ENCODE results near the gene ACLY. TPM values are rescaled to one million over a fixed set of nuclear protein-coding genes. Genes with fewer than 3 reads are reported as not detected.
"Not testable (repeated sequence)": the region's sequence is repeated elsewhere in the genome, so short reads cannot be mapped to it uniquely, and the experiment has no call there.

The ACLY gene
- polyA plus RNA-seq, 1 donor (not counting 4 experiments of a cell fraction or from before 2014, with no cell fraction given): 363 TPM

DNA sequence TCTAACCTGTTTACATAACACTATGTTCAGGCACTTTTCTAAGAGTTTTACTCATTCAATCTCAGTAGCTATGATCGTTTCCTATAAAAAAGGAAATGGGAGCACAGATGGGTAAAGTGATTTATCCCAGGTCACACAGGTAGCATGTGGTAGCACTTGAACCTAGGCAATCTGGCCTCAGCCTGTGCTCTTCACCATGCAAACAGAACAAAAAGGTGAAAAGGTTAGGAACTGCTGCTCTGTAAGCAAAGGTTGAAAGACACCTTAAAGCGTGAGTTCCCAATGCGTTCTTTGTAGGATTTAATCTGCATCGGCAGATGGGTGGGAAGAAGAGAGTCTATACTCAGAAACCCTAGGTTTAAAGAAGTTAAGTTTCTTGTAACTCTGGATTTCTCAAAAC lies 38.6 kb downstream of the ACLY start:
- Histone ChIP-seq H3K4me2 (ENCODE audit: control insufficient read depth, extremely low read depth, insufficient read depth, low read depth, low read length) (no peak overlapping the region), H3K36me3 (ENCODE audit: control insufficient read depth in 2 of 2, extremely low read depth in 1 of 2, insufficient read depth in 2 of 2, low read length in 2 of 2) (peaks cover 54 to 57% of the 10 kb centered on the region in 2 experiments), H3K79me2 (ENCODE audit: control insufficient read depth, insufficient read depth, low read length) (peaks cover 6% of the 10 kb centered on the region), H4K20me1 (ENCODE audit: control insufficient read depth, extremely low read depth, insufficient read depth, low read length) (peaks cover 2% of the 10 kb centered on the region), H2AFZ (ENCODE audit: control insufficient read depth, low read length) (no peak overlapping the region), H3K9ac (ENCODE audit: control insufficient read depth, extremely low read depth, insufficient read depth, low read length) (no peak overlapping the region), H3K9me3 (ENCODE audit: control insufficient read depth, low read depth, low read length) (no peaks in the 10 kb centered on the region), H3K27me3 (ENCODE audit: control insufficient read depth, extremely low read depth, insufficient read depth, low read length) (no peaks in the 10 kb centered on the region), H3K27ac (ENCODE audit: control insufficient read depth, insufficient read depth, low read length) (no peak overlapping the region), H3K4me3 (ENCODE audit: control insufficient read depth in 2 of 3, extremely low read depth in 1 of 3, insufficient read depth in 2 of 3, low read depth in 1 of 3, low read length in 3 of 3) (no peak overlapping the region), H3K4me1 (ENCODE audit: control insufficient read depth, extremely low read depth, insufficient read depth, low read length) (no peaks in the 10 kb centered on the region), H3K9me1 (ENCODE audit: control insufficient read depth, extremely low read depth, insufficient read depth, low read length) (no peaks in the 10 kb centered on the region)
- dilution Hi-C loops (cut with MboI; ENCODE audit: extremely low pct_ligation_motif_present, low sequenced_read_pairs): no loop called here
- no peak for TF ChIP-seq EZH2 (IDR thresholded peaks at IDR 0.05; ENCODE audit: low read length)
- TF ChIP-seq, protein P1, sequence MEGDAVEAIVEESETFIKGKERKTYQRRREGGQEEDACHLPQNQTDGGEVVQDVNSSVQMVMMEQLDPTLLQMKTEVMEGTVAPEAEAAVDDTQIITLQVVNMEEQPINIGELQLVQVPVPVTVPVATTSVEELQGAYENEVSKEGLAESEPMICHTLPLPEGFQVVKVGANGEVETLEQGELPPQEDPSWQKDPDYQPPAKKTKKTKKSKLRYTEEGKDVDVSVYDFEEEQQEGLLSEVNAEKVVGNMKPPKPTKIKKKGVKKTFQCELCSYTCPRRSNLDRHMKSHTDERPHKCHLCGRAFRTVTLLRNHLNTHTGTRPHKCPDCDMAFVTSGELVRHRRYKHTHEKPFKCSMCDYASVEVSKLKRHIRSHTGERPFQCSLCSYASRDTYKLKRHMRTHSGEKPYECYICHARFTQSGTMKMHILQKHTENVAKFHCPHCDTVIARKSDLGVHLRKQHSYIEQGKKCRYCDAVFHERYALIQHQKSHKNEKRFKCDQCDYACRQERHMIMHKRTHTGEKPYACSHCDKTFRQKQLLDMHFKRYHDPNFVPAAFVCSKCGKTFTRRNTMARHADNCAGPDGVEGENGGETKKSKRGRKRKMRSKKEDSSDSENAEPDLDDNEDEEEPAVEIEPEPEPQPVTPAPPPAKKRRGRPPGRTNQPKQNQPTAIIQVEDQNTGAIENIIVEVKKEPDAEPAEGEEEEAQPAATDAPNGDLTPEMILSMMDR (optimal IDR thresholded peaks at IDR 0.05 in 1 of 3, IDR thresholded peaks at IDR 0.05 in 1 of 3, conservative IDR thresholded peaks at IDR 0.05 in 1 of 3; ENCODE audit: extremely low read depth in 1 of 3, insufficient read depth in 2 of 3, low read length in 3 of 3): no peak
- FAIRE-seq (no peak), DNase-seq (ENCODE audit: low read depth, low spot score) (no peak)

DNA sequence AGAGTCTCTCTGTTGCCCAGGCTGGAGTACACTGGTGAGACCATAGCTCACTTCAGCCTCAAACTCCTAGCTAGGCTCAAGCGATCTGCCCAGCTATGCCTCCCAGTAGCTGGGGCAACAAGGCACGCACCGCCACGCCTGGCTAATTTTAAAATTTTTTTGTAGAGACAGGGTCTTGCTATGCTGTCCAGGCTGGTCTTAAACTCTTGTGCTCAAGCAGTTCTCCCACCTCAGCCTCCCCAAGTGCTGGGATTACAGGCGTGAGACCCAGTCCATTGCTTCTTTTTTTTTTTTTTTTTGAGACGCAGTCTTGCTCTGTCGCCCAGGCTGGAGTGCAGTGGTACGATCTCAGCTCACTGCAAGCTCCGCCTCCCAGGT lies 44.5 kb downstream of the ACLY start:
- H3K36me3 ChIP-seq (ENCODE audit: control insufficient read depth in 2 of 2, extremely low read depth in 1 of 2, insufficient read depth in 2 of 2, low read length in 2 of 2): peaks cover 57 to 58% of the 10 kb centered on the region in 2 experiments

More for the DNA sequence above, 44.5 kb downstream of the ACLY start:
- DNase-seq (ENCODE audit: low read depth, low spot score); H3K9me1 ChIP-seq (ENCODE audit: control insufficient read depth, extremely low read depth, insufficient read depth, low read length); H2AFZ ChIP-seq (ENCODE audit: control insufficient read depth, low read length); H3K9ac ChIP-seq (ENCODE audit: control insufficient read depth, extremely low read depth, insufficient read depth, low read length); H3K4me3 ChIP-seq (ENCODE audit: control insufficient read depth in 2 of 3, extremely low read depth in 1 of 3, insufficient read depth in 2 of 3, low read depth in 1 of 3, low read length in 3 of 3); H3K27ac ChIP-seq (ENCODE audit: control insufficient read depth, insufficient read depth, low read length); H4K20me1 ChIP-seq (ENCODE audit: control insufficient read depth, extremely low read depth, insufficient read depth, low read length); H3K79me2 ChIP-seq (ENCODE audit: control insufficient read depth, insufficient read depth, low read length); H3K4me2 ChIP-seq (ENCODE audit: control insufficient read depth, extremely low read depth, insufficient read depth, low read depth, low read length); FAIRE-seq; dilution Hi-C loops (cut with MboI; ENCODE audit: extremely low pct_ligation_motif_present, low sequenced_read_pairs); H3K9me3 ChIP-seq (ENCODE audit: control insufficient read depth, low read depth, low read length); H3K27me3 ChIP-seq (ENCODE audit: control insufficient read depth, extremely low read depth, insufficient read depth, low read length); H3K4me1 ChIP-seq (ENCODE audit: control insufficient read depth, extremely low read depth, insufficient read depth, low read length): not testable (repeated sequence)
